ENCODE measurements around the gene GPC1. TPM values are rescaled to one million over a fixed set of nuclear protein-coding genes. Genes with fewer than 3 reads are reported as not detected.

GPC1 gene
- total RNA-seq, 1 donor from 2014 or later: 252 TPM

- H3K27me3 ChIP-seq (ENCODE audit: insufficient read depth, low read length): no peaks in the 10 kb centered on the region
- H3K27ac ChIP-seq (ENCODE audit: low read depth, low read length): no peak overlapping the region
- Mint-ChIP-seq H3K9me3 (ENCODE audit: unreplicated experiment) (peaks cover 5% of the 10 kb centered on the region), H3K4me3 (ENCODE audit: unreplicated experiment) (no peak overlapping the region), H3K27me3 (ENCODE audit: low read depth, unreplicated experiment) (no peaks in the 10 kb centered on the region), H3K4me1 (ENCODE audit: low read depth, unreplicated experiment) (peaks cover 13% of the 10 kb centered on the region), H3K27ac (ENCODE audit: unreplicated experiment) (no peak overlapping the region), H3K36me3 (ENCODE audit: low read depth, unreplicated experiment) (no peaks in the 10 kb centered on the region)
- H3K4me1 ChIP-seq (ENCODE audit: insufficient read depth, low read length): no peaks in the 10 kb centered on the region
- no peaks in the 10 kb centered on the region for H3K9me3 ChIP-seq (ENCODE audit: insufficient read depth, low read depth, low read length)
- no peak for TF ChIP-seq CTCF (IDR thresholded peaks at IDR 0.05; ENCODE audit: insufficient read depth, low read depth, low read length)
- TF ChIP-seq EZH2 (IDR thresholded peaks at IDR 0.05; ENCODE audit: insufficient read depth, low read length): no peak
- no peak overlapping the region for H3K9ac ChIP-seq (ENCODE audit: low read length)
- peaks cover 41% of the 10 kb centered on the region for H4K20me1 ChIP-seq (ENCODE audit: insufficient read depth, low read length)
- DNase-seq (ENCODE audit: low read depth): no peak
- no peak overlapping the region for H3K4me3 ChIP-seq (ENCODE audit: insufficient read depth, low read depth, low read length)
- no peak overlapping the region for H3K4me2 ChIP-seq (ENCODE audit: low read length)
- no peak overlapping the region for H2AFZ ChIP-seq (ENCODE audit: low read depth, low read length)
- H3K36me3 ChIP-seq (ENCODE audit: insufficient read depth, low read length): peaks cover 7% of the 10 kb centered on the region
- no peak for FAIRE-seq
- no peaks in the 10 kb centered on the region for H3K79me2 ChIP-seq (ENCODE audit: insufficient read depth, low read length)
Observed at GRCh38 chr2:240465765-240466578, 30.5 kb downstream of the GPC1 start.

- no peaks in the 10 kb centered on the region for H3K27me3 Mint-ChIP-seq (ENCODE audit: low read depth, unreplicated experiment)
- Histone ChIP-seq H2AFZ (ENCODE audit: low read depth, low read length) (no peak overlapping the region), H3K4me3 (ENCODE audit: insufficient read depth, low read depth, low read length) (no peak overlapping the region), H3K36me3 (ENCODE audit: insufficient read depth, low read length) (peaks cover 7% of the 10 kb centered on the region), H4K20me1 (ENCODE audit: insufficient read depth, low read length) (peaks cover 36% of the 10 kb centered on the region), H3K27ac (ENCODE audit: low read depth, low read length) (no peak overlapping the region), H3K27me3 (ENCODE audit: insufficient read depth, low read length) (no peaks in the 10 kb centered on the region), H3K9me3 (ENCODE audit: insufficient read depth, low read depth, low read length) (no peaks in the 10 kb centered on the region), H3K9ac (ENCODE audit: low read length) (no peak overlapping the region), H3K4me1 (ENCODE audit: insufficient read depth, low read length) (no peaks in the 10 kb centered on the region), H3K79me2 (ENCODE audit: insufficient read depth, low read length) (no peaks in the 10 kb centered on the region), H3K4me2 (ENCODE audit: low read length) (no peak overlapping the region)
- no peak for DNase-seq (ENCODE audit: low read depth)
- no peak overlapping the region for H3K27ac Mint-ChIP-seq (ENCODE audit: unreplicated experiment)
- peaks cover 13% of the 10 kb centered on the region for H3K4me1 Mint-ChIP-seq (ENCODE audit: low read depth, unreplicated experiment)
- FAIRE-seq: no peak
- peaks cover 5% of the 10 kb centered on the region for H3K9me3 Mint-ChIP-seq (ENCODE audit: unreplicated experiment)
- no peak overlapping the region for H3K4me3 Mint-ChIP-seq (ENCODE audit: unreplicated experiment)
- no peaks in the 10 kb centered on the region for H3K36me3 Mint-ChIP-seq (ENCODE audit: low read depth, unreplicated experiment)
- TF ChIP-seq CTCF (IDR thresholded peaks at IDR 0.05; ENCODE audit: insufficient read depth, low read depth, low read length) (no peak), EZH2 (IDR thresholded peaks at IDR 0.05; ENCODE audit: insufficient read depth, low read length) (no peak)
Observed at GRCh38 chr2:240466579-240467148, 31.2 kb downstream of the GPC1 start.

Measured in astrocyte (in vitro differentiated cells and primary cell).